Measurements from ENCODE around the gene MYRF.

- TF ChIP-seq CTCF (conservative IDR thresholded peaks at IDR 0.05; ENCODE audit: low read length) (no peak), EZH2phosphoT487 (IDR thresholded peaks at IDR 0.05; ENCODE audit: borderline replicate concordance, low read depth, low read length) (no peak)
These were observed 62.7 kb downstream of the MYRF start for GRCh38 chr11:61814958-61815789.

Measured in OCI-LY7 (cell line).